HCEC 1CT (cell line): ENCODE results near the gene TMEM107.
"Not testable (repeated sequence)": the region's sequence is repeated elsewhere in the genome, so short reads cannot be mapped to it uniquely, and the experiment has no call there.

Source experiments
- DNase-seq: peaks from one replicate; pipeline ENCODE4 v3.0.0-alpha.2; 2017

TMEM107 gene

GRCh38 chr17:8176197-8176940 is at the start of gene TMEM107:
Gene TMEM107 (minus strand): TSS chr17:8176380. CDS start chr17:8176286, 94 bp downstream.
- DNase-seq: peak; percentile 73

GRCh38 chr17:8224891-8225812 is 49.0 kb upstream of the TMEM107 start:
- DNase-seq: no peak

GRCh38 chr17:8223356-8224126 is 47.4 kb upstream of the TMEM107 start:
- peak; percentile 60 for DNase-seq

GRCh38 chr17:8222630-8223355 is 46.6 kb upstream of the TMEM107 start:
- peak; percentile 93 for DNase-seq

GRCh38 chr17:8222380-8222629 is 46.1 kb upstream of the TMEM107 start:
- no peak for DNase-seq

GRCh38 chr17:8221663-8222379 is 45.6 kb upstream of the TMEM107 start:
- DNase-seq: peak; percentile 75

GRCh38 chr17:8220783-8221662 is 44.8 kb upstream of the TMEM107 start:
- DNase-seq: peak; percentile 81

- DNase-seq: not testable (repeated sequence)
Measured at GRCh38 chr17:8214000-8214399, 37.8 kb upstream of the TMEM107 start.

- peak; percentile 76 for DNase-seq
Measured at GRCh38 chr17:8212312-8213180, 36.4 kb upstream of the TMEM107 start.

GRCh38 chr17:8210761-8211458 is 34.7 kb upstream of the TMEM107 start:
- DNase-seq: no peak

- peak; percentile 98 for DNase-seq
Measured at GRCh38 chr17:8209907-8210760, 34.0 kb upstream of the TMEM107 start, which contains the start of gene AURKB. Gene AURKB (minus strand): TSS chr17:8210575. CDS start chr17:8210224, 351 bp downstream.

GRCh38 chr17:8206536-8206935 is 30.4 kb upstream of the TMEM107 start:
- no peak for DNase-seq

GRCh38 chr17:8204761-8205555 is 28.8 kb upstream of the TMEM107 start:
- no peak for DNase-seq

- DNase-seq: peak; percentile 79
Measured at GRCh38 chr17:8192070-8192815, 16.1 kb upstream of the TMEM107 start.

- DNase-seq: no peak
Measured at GRCh38 chr17:8190506-8190905, 14.3 kb upstream of the TMEM107 start.

- peak; percentile 99 for DNase-seq
Measured at GRCh38 chr17:8189711-8190477, 13.7 kb upstream of the TMEM107 start, which contains the start of gene BORCS6. Gene BORCS6 (minus strand): TSS chr17:8190180. CDS start chr17:8190140, 40 bp downstream.
